DOHH2 (cell line): Measurements from ENCODE around the gene PSMG1.

Source experiments
- H3F3A ChIP-seq: fragments of 200-600 bp; sonication (generic), shearing (Covaris generic); 2 replicates; pipeline ENCODE4 v1.6.0; 2016; ENCODE audit warnings: antibody characterized with exemption, mild to moderate bottlenecking; ENCODE audit not compliant: control insufficient read depth, insufficient read depth
- H3K27ac ChIP-seq: fragments of 200-600 bp; sonication (generic); 2 replicates; pipeline ENCODE4 v1.5.1; 2014; ENCODE audit warnings: low read depth, mild to moderate bottlenecking, low read length, moderate library complexity
- H3K27me3 ChIP-seq: fragments of 200-600 bp; sonication (generic); 2 replicates; pipeline ENCODE4 v1.6.1; 2014; ENCODE audit warnings: mild to moderate bottlenecking, low read length, mixed read lengths; ENCODE audit not compliant: control insufficient read depth
- H3K36me3 ChIP-seq: fragments of 200-600 bp; sonication (generic); 2 replicates; pipeline ENCODE4 v1.6.1; 2014; ENCODE audit warnings: mild to moderate bottlenecking, low read length, moderate library complexity, mixed read lengths; ENCODE audit not compliant: control insufficient read depth
- H3K4me1 ChIP-seq: fragments of 200-600 bp; sonication (generic); 2 replicates; pipeline ENCODE4 v1.6.1; 2014; ENCODE audit warnings: mild to moderate bottlenecking, low read length, mixed read lengths; ENCODE audit not compliant: control insufficient read depth
- H3K4me2 ChIP-seq: fragments of 200-600 bp; sonication (generic); 2 replicates; pipeline ENCODE4 v1.6.0; 2014; ENCODE audit warnings: mild to moderate bottlenecking, low read length, moderate library complexity
- H3K4me3 ChIP-seq: fragments of 200-600 bp; sonication (generic); 2 replicates; pipeline ENCODE4 v1.5.1; 2014; ENCODE audit warnings: mild to moderate bottlenecking, low read length, mixed read lengths
- H3K79me2 ChIP-seq: fragments of 200-600 bp; sonication (generic); 2 replicates; pipeline ENCODE4 v1.6.1; 2014; ENCODE audit warnings: mild to moderate bottlenecking, low read length, mixed read lengths; ENCODE audit not compliant: control insufficient read depth
- H3K9me2 ChIP-seq: fragments of 200-600 bp; sonication (generic); replicated peaks from 2 replicates; pipeline ENCODE4 v1.6.1; 2014; ENCODE audit warnings: mild to moderate bottlenecking, low read length, mixed read lengths; ENCODE audit not compliant: control insufficient read depth
- H3K9me3 ChIP-seq: fragments of 200-600 bp; sonication (generic); 2 replicates; pipeline ENCODE4 v1.6.1; 2014; ENCODE audit warnings: antibody characterized with exemption, low read length, mixed read lengths; ENCODE audit not compliant: control insufficient read depth, insufficient read depth
- H4K20me1 ChIP-seq: fragments of 200-600 bp; sonication (generic); 2 replicates; pipeline ENCODE4 v1.6.0; 2014; ENCODE audit warnings: low read depth, mild to moderate bottlenecking, antibody characterized with exemption, low read length, moderate library complexity; ENCODE audit not compliant: control insufficient read depth, insufficient read depth
- EZH2phosphoT487 ChIP-seq: fragments of 200-600 bp; sonication (generic); IDR thresholded peaks from 2 replicates; pipeline ENCODE4 v1.6.1; 2017; ENCODE audit warnings: borderline replicate concordance, mild to moderate bottlenecking, antibody characterized with exemption, low read length, moderate library complexity, mixed read lengths
- TF ChIP-seq, protein P1 (sequence below): fragments of 200-600 bp; sonication (generic); IDR thresholded peaks from one replicate; pipeline ENCODE4 v1.5.1; 2014; ENCODE audit warnings: antibody characterized with exemption, mild to moderate bottlenecking, low read depth, low read length; ENCODE audit not compliant: poor library complexity, severe bottlenecking

PSMG1 gene

DNA sequence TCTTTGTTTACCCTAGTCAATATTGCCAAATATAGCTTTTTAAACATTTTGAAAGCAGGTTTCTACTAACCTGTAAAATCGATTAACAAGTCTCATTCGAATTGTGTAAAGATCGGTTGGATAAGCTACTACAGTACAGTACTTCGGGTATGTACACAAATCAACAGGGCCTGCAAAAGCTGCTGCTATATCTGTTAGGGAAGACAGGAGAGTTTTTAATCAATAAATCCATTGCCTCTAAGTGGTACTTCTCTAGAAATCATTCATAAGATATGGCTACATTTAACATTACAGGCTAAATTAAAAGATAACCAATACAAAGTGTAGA, 34.8 kb upstream of the PSMG1 start:
- Histone ChIP-seq H4K20me1 (no peaks in the 10 kb centered on the region; the same call in 1 of the 2 replicates), H3K27me3 (no peaks in the 10 kb centered on the region), H3K36me3 (peaks cover 89% of the 10 kb centered on the region), H3K4me1 (no peaks in the 10 kb centered on the region), H3F3A (peaks cover 12% of the 10 kb centered on the region; the same call in 1 of the 2 replicates), H3K9me3 (no peaks in the 10 kb centered on the region), H3K9me2 (no peaks in the 10 kb centered on the region), H3K4me2 (no peak overlapping the region), H3K4me3 (no peak overlapping the region), H3K27ac (no peak overlapping the region), H3K79me2 (no peaks in the 10 kb centered on the region)
- TF ChIP-seq, protein P1, sequence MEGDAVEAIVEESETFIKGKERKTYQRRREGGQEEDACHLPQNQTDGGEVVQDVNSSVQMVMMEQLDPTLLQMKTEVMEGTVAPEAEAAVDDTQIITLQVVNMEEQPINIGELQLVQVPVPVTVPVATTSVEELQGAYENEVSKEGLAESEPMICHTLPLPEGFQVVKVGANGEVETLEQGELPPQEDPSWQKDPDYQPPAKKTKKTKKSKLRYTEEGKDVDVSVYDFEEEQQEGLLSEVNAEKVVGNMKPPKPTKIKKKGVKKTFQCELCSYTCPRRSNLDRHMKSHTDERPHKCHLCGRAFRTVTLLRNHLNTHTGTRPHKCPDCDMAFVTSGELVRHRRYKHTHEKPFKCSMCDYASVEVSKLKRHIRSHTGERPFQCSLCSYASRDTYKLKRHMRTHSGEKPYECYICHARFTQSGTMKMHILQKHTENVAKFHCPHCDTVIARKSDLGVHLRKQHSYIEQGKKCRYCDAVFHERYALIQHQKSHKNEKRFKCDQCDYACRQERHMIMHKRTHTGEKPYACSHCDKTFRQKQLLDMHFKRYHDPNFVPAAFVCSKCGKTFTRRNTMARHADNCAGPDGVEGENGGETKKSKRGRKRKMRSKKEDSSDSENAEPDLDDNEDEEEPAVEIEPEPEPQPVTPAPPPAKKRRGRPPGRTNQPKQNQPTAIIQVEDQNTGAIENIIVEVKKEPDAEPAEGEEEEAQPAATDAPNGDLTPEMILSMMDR: no peak
- no peak for TF ChIP-seq EZH2phosphoT487

DNA sequence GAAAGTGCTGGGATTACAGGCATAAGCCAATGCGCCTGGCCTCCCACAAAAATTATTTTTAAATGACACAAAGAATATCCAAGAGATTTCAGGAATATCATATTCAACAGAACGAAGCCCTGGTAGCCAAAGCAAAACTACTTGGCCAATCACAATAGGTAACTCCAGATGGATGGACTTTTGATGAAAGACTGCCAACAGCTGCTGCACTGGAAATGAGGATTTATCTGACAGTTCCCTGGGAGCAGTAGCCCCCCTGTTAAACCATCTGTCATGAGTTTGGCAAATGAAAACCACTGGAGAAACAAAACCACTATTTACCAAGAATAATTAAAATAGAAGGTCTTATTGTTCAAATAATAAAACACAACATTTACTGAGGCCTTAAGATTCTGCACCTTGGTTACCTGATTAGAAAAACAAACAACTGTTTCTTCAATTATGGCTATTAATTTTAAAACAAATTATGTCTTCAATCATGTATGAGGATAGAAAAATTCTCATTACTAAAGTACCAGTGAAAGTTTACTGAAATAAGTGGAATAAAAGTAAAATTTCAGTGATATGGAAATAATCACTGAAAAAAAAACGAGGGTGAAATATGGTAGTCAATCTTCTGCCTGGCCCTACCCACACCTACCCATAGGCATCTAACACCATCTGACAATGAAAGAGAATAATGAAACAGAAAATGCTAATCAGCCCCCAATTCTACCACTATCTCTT, 34.3 kb upstream of the PSMG1 start:
- Histone ChIP-seq H3K9me3 (no peaks in the 10 kb centered on the region), H4K20me1 (no peaks in the 10 kb centered on the region; the same call in 1 of the 2 replicates), H3F3A (peaks cover 12% of the 10 kb centered on the region; the same call in 1 of the 2 replicates), H3K4me3 (no peak overlapping the region), H3K27me3 (no peaks in the 10 kb centered on the region), H3K9me2 (no peaks in the 10 kb centered on the region), H3K79me2 (no peaks in the 10 kb centered on the region), H3K36me3 (peaks cover 89% of the 10 kb centered on the region), H3K4me1 (no peaks in the 10 kb centered on the region), H3K27ac (no peak overlapping the region), H3K4me2 (no peak overlapping the region)
- no peak for TF ChIP-seq EZH2phosphoT487
- TF ChIP-seq, protein P1: no peak

DNA sequence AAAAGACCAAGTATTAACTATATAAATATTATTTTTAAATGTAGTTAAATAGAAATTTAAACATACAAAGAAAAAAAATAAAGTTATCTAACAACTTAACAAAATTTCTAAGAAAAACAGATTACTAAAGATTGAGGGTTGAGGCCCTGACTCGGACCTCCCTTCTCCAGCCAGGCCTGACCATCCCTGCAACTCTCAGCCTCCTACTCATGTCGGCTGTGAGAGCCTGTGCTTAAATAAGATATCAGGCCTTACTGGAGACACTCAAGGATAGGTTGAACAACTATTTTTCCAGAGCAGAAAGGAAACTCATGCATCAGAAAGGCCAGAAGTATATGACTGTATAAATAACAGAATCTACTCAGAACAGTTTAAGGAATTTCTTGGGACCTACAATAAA, 33.0 kb upstream of the PSMG1 start:
- H3F3A ChIP-seq: peaks cover 12% of the 10 kb centered on the region; the same call in 1 of the 2 replicates
- H3K4me1 ChIP-seq: no peaks in the 10 kb centered on the region
- H3K9me3 ChIP-seq: no peaks in the 10 kb centered on the region
- TF ChIP-seq, protein P1: no peak
- TF ChIP-seq EZH2phosphoT487: no peak
- H3K27me3 ChIP-seq: no peaks in the 10 kb centered on the region
- H3K36me3 ChIP-seq: peaks cover 89% of the 10 kb centered on the region
- no peak overlapping the region for H3K27ac ChIP-seq
- no peak overlapping the region for H3K4me2 ChIP-seq
- H3K9me2 ChIP-seq: no peaks in the 10 kb centered on the region
- no peak overlapping the region for H3K4me3 ChIP-seq
- H3K79me2 ChIP-seq: no peaks in the 10 kb centered on the region
- no peaks in the 10 kb centered on the region for H4K20me1 ChIP-seq
